GM20000 (cell line): ENCODE data around the gene TLE5.

Source experiments
- DNase-seq: peaks from one replicate; pipeline ENCODE4 v3.0.0; 2012; ENCODE audit warnings: low spot score
- CTCF ChIP-seq: IDR thresholded peaks from 2 replicates; pipeline ENCODE4 v1.5.1; 2012; ENCODE audit warnings: mild to moderate bottlenecking, control low read depth; ENCODE audit errors: extremely low read depth, missing control alignments

Gene TLE5

GRCh38 chr19:3058821-3059314 lies 3.4 kb downstream of the TLE5 start:
- no peak for DNase-seq
- TF ChIP-seq CTCF, result no peak

- no peak for DNase-seq
- no peak for TF ChIP-seq CTCF
Measured at GRCh38 chr19:3058009-3058820, 4.1 kb downstream of the TLE5 start.

- DNase-seq, result no peak
- TF ChIP-seq CTCF, result no peak
Measured at GRCh38 chr19:3057275-3057714, 5.0 kb downstream of the TLE5 start.

GRCh38 chr19:3056417-3057088 lies 5.7 kb downstream of the TLE5 start:
- DNase-seq, result no peak
- TF ChIP-seq CTCF, result no peak

GRCh38 chr19:3055741-3056416 lies 6.4 kb downstream of the TLE5 start:
- TF ChIP-seq CTCF, result no peak
- no peak for DNase-seq

GRCh38 chr19:3054972-3055740 lies 7.1 kb downstream of the TLE5 start:
- TF ChIP-seq CTCF, result no peak
- DNase-seq, result no peak
